ENCODE measurements around the gene CRYGN.

- TF ChIP-seq, protein P1, sequence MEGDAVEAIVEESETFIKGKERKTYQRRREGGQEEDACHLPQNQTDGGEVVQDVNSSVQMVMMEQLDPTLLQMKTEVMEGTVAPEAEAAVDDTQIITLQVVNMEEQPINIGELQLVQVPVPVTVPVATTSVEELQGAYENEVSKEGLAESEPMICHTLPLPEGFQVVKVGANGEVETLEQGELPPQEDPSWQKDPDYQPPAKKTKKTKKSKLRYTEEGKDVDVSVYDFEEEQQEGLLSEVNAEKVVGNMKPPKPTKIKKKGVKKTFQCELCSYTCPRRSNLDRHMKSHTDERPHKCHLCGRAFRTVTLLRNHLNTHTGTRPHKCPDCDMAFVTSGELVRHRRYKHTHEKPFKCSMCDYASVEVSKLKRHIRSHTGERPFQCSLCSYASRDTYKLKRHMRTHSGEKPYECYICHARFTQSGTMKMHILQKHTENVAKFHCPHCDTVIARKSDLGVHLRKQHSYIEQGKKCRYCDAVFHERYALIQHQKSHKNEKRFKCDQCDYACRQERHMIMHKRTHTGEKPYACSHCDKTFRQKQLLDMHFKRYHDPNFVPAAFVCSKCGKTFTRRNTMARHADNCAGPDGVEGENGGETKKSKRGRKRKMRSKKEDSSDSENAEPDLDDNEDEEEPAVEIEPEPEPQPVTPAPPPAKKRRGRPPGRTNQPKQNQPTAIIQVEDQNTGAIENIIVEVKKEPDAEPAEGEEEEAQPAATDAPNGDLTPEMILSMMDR (IDR thresholded peaks at IDR 0.05), result no peak
- no peak for TF ChIP-seq POLR2A (IDR thresholded peaks at IDR 0.05)
These were observed 10.7 kb downstream of the CRYGN start for GRCh38 chr7:151429237-151429559.
